Lung (tissue), 12 donors: ENCODE results near the gene CLASRP. TPM values are rescaled to one million over a fixed set of nuclear protein-coding genes. Genes with fewer than 3 reads are reported as not detected.

Experiments used
- ATAC-seq: fragments of 200-7000 bp; cut with Tn5 transposase; one replicate; pipeline ENCODE4 v1.9.1; 2020; ENCODE audit warnings: moderate number of reproducible peaks; ENCODE audit not compliant: insufficient read depth, low FRiP score
- DNase-seq, 3 donors: peaks; one replicate each; pipeline ENCODE4 v3.0.0-alpha.2; 2013 to 2017
- H3K27ac ChIP-seq, 2 donors: one replicate each; pipeline ENCODE4 v1.5.1; 2013; ENCODE audit warnings: mild to moderate bottlenecking in 2 of 2, moderate library complexity in 2 of 2, control low read depth in 1 of 2, inconsistent platforms in 1 of 2, low read depth in 1 of 2, low read length in 1 of 2
- H3K27me3 ChIP-seq, 3 donors: one replicate each; pipeline ENCODE4 v1.5.1; 2013; ENCODE audit warnings: low read length in 2 of 3; ENCODE audit not compliant: control insufficient read depth in 3 of 3, insufficient read depth in 3 of 3
- H3K36me3 ChIP-seq, 4 donors: one replicate each; pipeline ENCODE4 v1.5.1; 2013; ENCODE audit warnings: low read length in 4 of 4, mild to moderate bottlenecking in 1 of 4, moderate library complexity in 1 of 4; ENCODE audit not compliant: control insufficient read depth in 4 of 4, insufficient read depth in 4 of 4
- H3K4me1 ChIP-seq, 5 donors: one replicate each; pipeline ENCODE4 v1.5.1; 2013; ENCODE audit warnings: low read length in 5 of 5, mild to moderate bottlenecking in 2 of 5, moderate library complexity in 1 of 5; ENCODE audit not compliant: control insufficient read depth in 5 of 5, insufficient read depth in 5 of 5
- H3K4me3 ChIP-seq: one replicate; pipeline ENCODE4 v1.5.1; 2013; ENCODE audit warnings: mild to moderate bottlenecking, control low read depth, moderate library complexity
- H3K9ac ChIP-seq, 2 donors: one replicate each; pipeline ENCODE4 v1.5.1; 2013; ENCODE audit warnings: low read length in 2 of 2, control low read depth in 1 of 2; ENCODE audit not compliant: insufficient read depth in 1 of 2
- H3K9me3 ChIP-seq, 4 donors: one replicate each; pipeline ENCODE4 v1.5.1; 2013; ENCODE audit warnings: low read length in 3 of 4, mild to moderate bottlenecking in 1 of 4, moderate library complexity in 1 of 4; ENCODE audit not compliant: control insufficient read depth in 4 of 4, insufficient read depth in 3 of 4
- CTCF ChIP-seq: IDR thresholded peaks from 2 replicates; pipeline ENCODE4 v1.5.1; 2012; ENCODE audit warnings: mild to moderate bottlenecking; ENCODE audit errors: control extremely low read depth, extremely low read depth
- WGBS, 2 donors: extraction: QIAGEN DNeasy Blood & Tissue Kit; methylation state at CpG; one replicate each; pipeline ENCODE4 v1.1.7; 2013; 5-methylcytosine and 5-hydroxymethylcytosine counted together
- polyA plus RNA-seq, 2 donors: library from polyadenylated mRNA; stranded (reverse); fragments of 200-250 nt; gene quantifications; one replicate each; pipeline ENCODE4 v1.2.1, GENCODE V29; 2013
- total RNA-seq, 2 donors: library from RNA; depleted of rRNA in 1 of 2; stranded (reverse); fragments of >200 nt in 1 of 2; gene quantifications; one replicate each; pipeline ENCODE4 v1.2.1, GENCODE V29; 2014 to 2021
- donor health status: control.
- donor health status: control.
- donor health status: Bipolar disorder and iron deficiency.
- donor health status: healthy.
- donor health status: DM: yes; HTN: yes; CAD: no.

Gene CLASRP
- total and polyA plus RNA-seq, 4 donors: 23.9 to 107 (median 57.6) TPM

- TF ChIP-seq CTCF: no peak
- no peak for DNase-seq
- Histone ChIP-seq H3K4me3 (no peak overlapping the region), H3K27me3 (no peaks in the 10 kb centered on the region), H3K9ac (no peak overlapping the region), H3K9me3 (no peaks in the 10 kb centered on the region), H3K36me3 (peaks cover 14 to 54% (median 24%) of the 10 kb centered on the region in 4 donors), H3K4me1 (no peaks in the 10 kb centered on the region), H3K27ac (no peak overlapping the region)
- no peak for ATAC-seq
- WGBS, 2 donors: 87 to 93% methylated on average over 6 of the region's 6 CpGs
Measured at GRCh38 chr19:45070214-45070613, 31.4 kb downstream of the CLASRP start.

GRCh38 chr19:45070861-45071544 is 32.2 kb downstream of the CLASRP start:
- no peak for DNase-seq

GRCh38 chr19:45071545-45071938 is 32.7 kb downstream of the CLASRP start:
- no peak for ATAC-seq
- H3K27ac ChIP-seq: no peak overlapping the region
- H3K27me3 ChIP-seq: no peaks in the 10 kb centered on the region
- 93 to 94% methylated on average over 25 of the region's 25 CpGs for WGBS, 2 donors
- no peak for TF ChIP-seq CTCF
- DNase-seq: no peak
- no peaks in the 10 kb centered on the region for H3K9me3 ChIP-seq
- H3K4me3 ChIP-seq: no peak overlapping the region
- H3K9ac ChIP-seq: no peak overlapping the region
- peaks cover 9 to 50% (median 22%) of the 10 kb centered on the region in 4 donors for H3K36me3 ChIP-seq
- H3K4me1 ChIP-seq: peaks cover 0 to 3% (median 0%) of the 10 kb centered on the region in 5 donors

More at GRCh38 chr19:45070861-45071544, 32.2 kb downstream of the CLASRP start:
- H3K27ac ChIP-seq: no peak overlapping the region
- H3K27me3 ChIP-seq: no peaks in the 10 kb centered on the region
- no peak overlapping the region for H3K9ac ChIP-seq
- H3K36me3 ChIP-seq: peaks cover 9 to 50% (median 22%) of the 10 kb centered on the region in 4 donors
- TF ChIP-seq CTCF: no peak
- ATAC-seq: no peak
- peaks cover 0 to 2% (median 0%) of the 10 kb centered on the region in 5 donors for H3K4me1 ChIP-seq
- no peaks in the 10 kb centered on the region for H3K9me3 ChIP-seq
- H3K4me3 ChIP-seq: no peak overlapping the region
- 81 to 92% methylated on average over 14 to 19 of the region's 19 CpGs for WGBS, 2 donors
